SK-N-DZ (cell line): Measurements from ENCODE around the gene CELF5.
A peak's percentile ranks its signal among the peaks of the same experiment; 100 is the strongest.
"Not testable (repeated sequence)": the region's sequence is repeated elsewhere in the genome, so short reads cannot be mapped to it uniquely, and the experiment has no call there.

Experiments used
- DNase-seq: peaks from one replicate; pipeline ENCODE4 v3.0.0-alpha.2; 2015; ENCODE audit warnings: low spot score

The CELF5 gene

DNA sequence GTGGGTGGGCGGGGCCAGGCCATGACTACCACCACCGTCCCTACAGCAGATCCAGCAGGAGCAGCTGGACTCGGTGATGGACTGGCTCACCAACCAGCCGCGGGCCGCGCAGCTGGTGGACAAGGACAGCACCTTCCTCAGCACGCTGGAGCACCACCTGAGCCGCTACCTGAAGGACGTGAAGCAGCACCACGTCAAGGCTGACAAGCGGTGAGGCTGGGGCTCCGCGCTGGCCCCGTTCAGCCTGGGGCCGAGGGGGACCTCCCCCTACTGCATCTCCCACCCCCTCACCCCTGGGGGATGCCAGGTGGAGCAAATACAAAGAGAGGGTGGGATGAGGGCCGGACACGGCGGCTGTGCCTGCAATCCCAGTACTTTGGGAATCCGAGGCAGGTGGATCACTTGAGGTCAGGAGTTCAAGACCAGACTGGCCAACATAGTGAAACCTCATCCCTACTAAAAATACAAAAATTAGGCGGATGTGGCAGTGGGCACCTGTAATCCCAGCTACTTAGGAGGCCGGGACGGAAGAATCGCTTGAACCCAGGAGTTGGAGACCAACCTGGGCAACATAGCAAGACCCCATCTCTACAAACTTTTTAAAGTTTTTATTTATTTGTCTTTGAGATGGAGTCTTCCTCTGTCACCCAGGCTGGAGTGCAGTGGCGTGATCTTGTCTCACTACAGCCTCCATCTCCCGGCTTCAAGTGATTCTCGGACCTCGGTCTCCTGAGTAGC lies 18.1 kb upstream of the CELF5 start:
- DNase-seq = no peak

DNA sequence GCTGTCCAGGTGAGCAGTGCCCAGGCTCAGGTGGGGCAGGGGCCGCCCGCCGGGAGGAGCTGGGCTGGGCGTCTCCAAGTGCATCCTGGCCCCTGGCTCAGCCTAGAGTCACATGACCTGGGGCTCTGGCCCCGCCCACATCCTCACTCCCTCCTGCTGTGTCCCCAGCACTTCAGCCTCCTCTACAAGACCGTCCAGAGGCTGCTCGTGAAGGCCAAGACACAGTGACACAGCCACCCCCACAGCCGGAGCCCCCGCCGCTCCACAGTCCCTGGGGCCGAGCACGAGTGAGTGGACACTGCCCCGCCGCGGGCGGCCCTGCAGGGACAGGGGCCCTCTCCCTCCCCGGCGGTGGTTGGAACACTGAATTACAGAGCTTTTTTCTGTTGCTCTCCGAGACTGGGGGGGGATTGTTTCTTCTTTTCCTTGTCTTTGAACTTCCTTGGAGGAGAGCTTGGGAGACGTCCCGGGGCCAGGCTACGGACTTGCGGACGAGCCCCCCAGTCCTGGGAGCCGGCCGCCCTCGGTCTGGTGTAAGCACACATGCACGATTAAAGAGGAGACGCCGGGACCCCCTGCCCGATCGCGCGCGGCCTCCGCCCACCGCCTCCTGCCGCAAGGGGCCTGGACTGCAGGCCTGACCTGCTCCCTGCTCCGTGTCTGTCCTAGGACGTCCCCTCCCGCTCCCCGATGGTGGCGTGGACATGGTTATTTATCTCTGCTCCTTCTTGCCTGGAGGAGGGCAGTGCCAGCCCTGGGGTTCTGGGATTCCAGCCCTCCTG lies 16.8 kb upstream of the CELF5 start:
- DNase-seq = no peak

DNA sequence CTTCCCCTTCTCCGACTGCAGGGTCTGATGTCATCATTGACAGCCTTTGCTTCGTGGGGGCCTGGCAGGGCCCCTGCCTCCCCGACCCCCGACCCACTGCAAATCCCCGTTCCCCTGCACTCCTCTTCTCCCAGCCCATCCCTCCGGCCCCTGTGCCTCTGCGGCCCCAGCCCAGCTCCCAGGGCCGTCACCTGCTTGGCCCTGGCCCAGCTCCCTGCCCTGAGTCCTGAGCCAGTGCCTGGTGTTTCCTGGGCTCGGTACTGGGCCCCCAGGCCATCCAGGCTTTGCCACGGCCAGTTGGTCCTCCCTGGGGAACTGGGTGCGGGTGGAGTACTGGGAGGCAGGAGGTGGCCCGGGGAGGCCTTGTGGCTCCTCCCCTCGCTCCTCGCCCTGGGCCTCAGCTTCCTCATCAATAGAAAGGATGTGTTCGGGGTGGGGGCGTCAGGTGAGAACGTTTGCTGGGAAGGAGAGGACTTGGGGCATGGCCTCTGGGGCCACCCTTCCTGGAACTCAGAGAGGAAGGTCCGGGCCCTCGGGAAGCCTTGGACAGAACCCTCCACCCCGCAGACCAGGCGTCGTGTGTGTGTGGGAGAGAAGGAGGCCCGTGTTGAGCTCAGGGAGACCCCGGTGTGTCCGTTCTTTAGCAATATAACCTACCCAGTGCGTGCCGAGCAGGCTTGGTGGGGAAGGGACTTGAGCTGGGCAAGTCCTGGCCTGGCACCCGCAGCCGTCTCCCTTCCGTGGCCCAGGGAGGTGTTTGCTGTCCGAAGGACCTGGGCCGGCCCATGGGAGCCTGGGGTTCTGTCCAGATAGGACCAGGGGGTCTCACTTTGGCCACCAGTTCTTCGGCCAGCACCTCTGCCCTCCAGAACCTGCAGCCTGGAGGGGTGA lies 15.9 kb upstream of the CELF5 start:
- no peak for DNase-seq

DNA sequence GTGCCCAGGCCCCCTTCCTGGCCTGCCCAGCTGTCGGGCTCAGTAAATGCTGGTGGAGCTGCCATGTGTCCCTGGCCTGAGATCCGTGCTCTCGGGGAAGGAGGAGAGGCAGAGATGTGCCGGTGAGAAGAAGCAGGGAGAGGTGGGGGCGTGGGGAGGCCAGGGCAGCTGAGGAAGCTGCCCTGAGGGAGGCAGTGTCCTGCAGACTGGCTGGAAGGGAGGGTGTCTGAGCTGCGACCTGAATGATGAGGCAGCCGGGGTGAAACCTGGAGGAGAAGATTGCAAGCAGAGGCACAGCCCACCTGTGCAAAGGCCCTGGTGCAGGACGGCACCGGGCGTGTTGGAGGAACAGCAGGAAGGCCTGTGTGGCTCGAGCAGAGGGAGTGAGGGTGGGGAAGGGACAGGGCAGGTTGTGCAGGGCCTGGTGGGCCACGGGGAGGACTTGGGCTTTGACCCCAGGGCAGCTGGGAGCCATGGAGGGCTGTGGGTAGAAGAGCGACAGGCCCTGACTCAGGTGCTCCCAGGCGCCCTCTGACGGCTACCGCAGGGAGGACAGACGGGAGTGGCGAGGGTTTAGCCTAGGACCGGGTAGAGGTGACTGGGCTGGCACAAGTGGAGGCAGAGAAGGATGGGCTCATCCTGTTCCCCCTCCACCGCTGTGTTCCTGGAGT lies 14.0 kb upstream of the CELF5 start:
- DNase-seq = peak; percentile 56

DNA sequence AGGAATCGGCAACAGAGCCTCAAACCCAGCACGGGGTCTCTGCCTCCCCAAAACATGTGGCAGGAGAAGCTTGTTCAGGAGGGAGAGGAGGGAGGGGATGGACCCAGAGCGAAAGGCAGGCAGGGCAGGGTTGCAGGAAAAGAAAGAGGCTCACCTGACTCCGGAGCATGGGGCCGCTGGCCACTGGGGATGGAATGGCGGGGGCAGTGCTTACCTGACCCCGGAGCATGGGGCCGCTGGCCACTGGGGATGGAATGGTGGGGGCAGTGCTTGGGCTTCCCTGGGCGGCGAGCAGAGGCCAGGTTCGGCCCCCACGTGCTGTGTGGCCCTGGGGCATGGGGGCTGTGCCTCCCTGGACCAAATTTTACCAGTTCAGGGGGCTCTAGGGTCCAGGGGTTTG lies 13.3 kb upstream of the CELF5 start:
- DNase-seq = no peak

DNA sequence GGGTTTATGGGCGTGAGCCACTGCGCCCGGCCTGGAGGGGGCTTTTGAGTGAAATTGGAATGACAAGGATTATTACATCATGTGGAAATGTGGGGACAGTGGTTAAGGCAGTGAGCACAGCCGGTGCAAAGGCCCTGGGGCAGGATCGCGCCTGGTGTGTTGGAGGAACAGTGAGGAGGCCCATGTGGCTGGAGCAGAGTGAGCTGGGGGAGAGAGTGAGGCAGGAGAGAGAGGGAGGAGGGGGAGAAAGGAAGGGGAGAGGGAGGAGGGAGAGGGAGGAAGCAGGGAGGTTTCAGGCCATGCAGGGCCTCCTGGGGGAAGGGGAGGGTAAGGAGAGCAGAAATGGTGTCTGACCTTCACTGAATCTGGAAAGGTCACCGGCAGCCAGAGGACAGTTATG lies 11.3 kb upstream of the CELF5 start:
- DNase-seq = no peak

DNA sequence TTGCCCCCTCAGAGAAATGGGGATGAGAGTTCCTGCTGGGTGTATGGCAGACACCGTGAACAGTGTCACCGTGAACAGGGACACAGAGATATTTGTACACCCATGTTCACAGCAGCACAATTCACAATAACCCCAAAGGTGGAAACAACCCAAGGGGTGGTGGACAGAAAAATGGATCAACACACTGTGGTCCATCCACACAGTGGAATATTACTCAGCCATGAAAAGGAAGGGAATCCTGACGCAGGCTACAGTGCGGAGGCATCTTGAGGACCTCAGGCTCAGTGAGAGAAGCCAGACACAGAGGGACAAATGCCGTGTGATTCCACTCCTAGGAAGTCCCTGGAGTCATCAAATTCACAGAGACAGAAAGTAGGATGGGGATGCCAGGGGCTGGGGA lies 7.6 kb upstream of the CELF5 start:
- no peak for DNase-seq

DNA sequence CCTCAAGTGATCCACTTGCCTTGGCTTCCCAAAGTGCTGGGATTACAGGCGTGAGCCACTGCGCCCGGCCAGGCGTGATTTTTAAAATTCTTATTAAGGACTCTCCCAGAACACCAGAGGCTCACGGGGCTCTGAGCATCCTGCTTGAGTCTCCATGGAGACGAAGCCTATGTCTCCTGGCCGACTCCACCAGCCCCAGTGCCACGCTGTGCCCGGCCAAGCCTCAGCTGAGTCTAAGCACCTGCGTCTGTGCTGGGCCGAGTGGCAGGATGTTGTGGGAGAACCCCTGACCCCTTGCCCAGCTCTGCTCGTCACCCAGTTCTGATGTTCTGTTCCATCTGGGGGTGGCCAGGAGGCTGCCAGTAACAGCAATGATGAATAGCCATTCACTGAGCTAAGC lies 3.9 kb upstream of the CELF5 start:
- DNase-seq = no peak

DNA sequence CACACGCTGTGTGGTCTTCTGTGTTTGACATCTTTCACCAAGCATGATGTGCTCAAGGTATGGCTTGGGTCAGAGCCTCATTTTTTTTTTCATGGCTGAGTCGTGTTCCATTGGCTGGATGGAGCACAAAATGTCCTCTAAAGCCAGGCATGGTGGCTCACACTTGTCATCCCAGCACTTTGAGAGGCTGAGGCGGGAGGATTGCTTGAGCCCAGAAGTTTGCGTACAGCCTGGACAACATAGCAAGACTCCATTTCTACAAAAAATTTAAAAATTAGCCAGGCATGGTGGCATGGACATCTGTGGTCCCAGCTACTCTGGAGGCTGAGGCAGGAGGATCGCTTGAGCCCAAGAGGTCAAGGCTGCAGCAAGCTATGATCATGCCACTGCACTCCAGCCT lies 2.9 kb upstream of the CELF5 start:
- DNase-seq = not testable (repeated sequence)

DNA sequence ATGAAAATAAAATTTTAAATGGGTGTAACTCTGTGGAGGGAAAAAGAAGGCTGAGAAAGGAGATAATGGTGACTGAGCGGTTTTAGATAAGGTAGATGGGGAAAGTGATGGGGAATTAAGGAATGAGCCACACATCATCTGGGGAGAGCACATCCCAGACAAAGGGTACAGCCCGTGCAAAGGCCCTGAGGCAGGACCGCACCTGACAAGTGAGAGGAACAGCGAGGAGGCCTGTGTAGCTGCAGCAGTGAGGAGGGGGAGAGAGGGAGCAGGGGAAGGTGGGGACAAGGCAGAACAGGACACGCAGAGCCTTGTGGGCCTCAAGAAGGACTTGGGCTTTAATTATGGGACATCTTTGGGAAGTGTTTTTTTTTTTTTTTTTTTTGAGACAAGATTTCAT lies 1.8 kb upstream of the CELF5 start:
- no peak for DNase-seq

DNA sequence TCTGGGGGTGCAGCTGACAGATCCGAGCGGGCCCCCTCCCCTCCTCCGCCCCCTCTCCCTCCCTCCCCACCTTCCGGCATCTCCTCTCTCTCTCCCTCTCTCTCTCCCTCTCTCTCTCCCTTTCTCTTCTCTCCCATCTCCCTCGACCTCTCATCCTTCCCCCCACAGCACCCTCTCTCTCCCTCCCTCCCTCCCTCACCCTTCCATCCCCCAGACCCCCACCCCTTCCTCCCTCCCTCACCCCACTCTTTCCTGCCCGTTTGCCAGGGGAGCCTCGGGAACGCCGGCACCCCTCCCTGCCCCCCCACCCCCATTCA lies 666 bp downstream of the CELF5 start:
- no peak for DNase-seq

DNA sequence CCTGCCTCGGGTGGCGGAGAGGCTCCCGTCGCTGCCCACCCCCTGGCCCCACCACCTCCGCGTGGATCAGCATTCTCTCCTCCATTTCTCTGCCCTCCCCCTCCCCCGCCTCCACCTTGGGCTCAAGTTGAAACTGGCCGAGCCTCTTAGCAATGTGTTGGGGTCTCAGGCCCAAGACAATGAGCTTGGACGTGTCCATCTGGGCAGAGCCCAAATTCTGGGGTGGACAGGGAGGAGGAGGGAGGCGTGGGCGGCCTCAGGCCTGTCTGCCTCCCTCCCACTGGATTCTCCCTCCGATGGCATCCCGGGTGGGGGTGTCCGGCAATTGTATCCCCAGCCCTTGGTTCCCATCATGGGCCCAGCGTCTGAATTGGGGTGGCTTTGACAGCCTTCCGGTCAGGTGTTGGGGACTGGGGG lies 1.2 kb downstream of the CELF5 start:
- DNase-seq = no peak

DNA sequence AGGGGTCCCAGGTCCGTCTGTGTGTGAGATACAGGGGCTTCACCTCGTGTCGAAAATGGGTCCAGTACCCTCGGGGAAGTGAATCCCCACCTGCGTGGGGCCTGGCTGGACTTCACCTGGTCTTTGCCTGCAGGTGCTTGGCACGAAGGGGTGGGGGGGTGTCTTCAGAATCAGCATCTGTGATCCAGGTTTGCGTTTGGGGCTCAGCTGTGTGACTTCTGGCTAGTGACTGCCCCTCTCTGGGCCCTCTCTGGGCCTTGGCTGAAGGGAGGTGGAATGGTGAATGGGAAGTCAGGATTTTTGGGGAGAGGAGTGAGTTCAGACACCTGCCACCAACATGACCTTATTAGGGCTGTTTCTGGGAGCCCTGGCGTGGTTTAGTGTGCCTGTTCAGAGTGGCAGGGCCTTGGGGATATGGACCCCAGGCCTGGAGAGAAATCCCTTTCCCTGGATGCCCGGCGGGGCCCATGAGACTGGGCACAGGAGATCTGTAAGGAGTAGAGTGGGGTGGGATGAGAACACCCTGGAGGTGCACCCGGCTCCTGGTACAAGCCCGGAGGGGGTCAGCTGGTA lies 2.7 kb downstream of the CELF5 start:
- DNase-seq = no peak

DNA sequence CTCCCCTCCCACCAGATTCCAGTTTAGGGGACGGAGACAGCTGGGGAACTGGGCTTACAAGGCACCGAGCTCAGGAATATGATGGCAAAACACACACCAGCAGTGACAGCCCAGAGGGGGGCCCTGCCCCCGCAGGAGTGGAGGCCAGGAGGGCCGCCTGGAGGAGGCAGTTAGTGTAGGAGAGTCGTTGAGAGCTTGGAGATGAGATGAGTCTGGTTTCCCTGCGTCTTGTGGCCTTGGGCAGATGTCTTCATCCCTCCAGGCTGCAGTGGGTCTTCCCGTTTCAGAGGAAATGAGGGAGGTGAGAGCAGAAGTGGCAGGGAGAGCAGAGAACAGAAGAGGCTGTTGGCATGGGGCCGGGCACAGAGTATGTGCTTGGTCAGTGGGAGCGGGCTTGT lies 4.9 kb downstream of the CELF5 start:
- DNase-seq = no peak

DNA sequence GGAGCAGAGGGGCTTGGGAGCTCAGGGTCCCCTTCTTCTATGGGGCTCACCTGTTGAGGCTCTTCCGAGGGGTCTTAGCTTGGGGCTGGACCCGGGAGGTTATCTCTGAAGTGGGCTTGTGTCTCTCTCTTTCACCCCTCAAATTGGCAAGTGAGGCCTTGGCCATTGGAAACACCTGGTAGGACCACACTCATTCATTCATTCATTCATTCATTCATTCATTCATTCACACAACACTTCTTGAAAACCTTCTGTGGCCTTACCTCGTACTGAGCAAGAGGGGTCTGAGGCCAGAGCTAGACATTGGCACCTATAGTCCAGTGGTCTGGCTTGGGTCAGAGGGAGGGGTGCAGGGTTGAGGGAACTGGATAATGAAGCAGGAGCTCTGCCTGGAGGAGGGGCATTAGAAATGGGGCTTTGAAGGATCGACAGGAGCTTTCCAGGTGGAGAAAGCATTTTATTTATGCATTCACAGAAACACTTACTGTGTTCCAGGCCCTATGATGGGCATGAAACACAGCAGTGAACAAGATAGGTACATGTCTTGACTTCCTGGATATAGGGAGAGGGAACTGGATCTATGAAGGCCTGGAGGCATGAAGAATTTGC lies 5.5 kb downstream of the CELF5 start:
- no peak for DNase-seq

DNA sequence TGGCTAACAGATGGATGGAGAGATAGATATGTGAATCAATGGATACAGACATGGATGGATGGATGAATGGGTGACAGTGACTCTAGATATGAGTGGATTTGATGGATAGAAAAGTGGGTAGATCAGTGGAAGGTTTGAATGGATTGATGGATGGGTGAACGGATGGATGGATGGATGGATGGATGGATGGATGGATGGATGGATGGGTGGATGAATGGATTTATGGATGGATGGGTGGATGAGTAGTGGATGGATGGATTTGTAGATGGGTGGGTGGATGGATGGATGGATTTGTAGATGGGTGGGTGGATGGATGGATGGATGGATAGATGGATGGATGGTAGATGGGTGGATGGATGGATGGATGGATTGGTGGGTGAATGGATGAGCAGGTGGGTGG lies 6.8 kb downstream of the CELF5 start:
- DNase-seq = no peak

DNA sequence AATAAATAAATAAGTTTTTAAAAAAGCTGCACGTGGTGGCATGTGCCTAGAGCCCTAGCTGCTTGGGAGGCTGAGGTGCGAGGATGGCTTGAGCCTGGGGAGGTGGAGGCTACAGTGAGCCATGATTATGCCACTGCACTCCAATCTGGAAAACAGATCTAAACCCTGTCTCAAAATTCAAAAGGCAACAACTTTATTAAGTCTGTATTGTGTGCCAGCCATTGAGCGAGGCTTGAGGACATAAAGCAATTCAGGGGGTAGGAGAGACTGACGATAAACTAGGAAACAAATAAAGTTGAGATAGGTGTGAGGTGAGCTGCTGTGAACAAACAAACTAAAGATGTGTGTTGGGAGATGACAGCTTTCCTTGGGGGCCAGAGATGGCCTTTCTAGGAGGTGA lies 8.7 kb downstream of the CELF5 start:
- DNase-seq = no peak

DNA sequence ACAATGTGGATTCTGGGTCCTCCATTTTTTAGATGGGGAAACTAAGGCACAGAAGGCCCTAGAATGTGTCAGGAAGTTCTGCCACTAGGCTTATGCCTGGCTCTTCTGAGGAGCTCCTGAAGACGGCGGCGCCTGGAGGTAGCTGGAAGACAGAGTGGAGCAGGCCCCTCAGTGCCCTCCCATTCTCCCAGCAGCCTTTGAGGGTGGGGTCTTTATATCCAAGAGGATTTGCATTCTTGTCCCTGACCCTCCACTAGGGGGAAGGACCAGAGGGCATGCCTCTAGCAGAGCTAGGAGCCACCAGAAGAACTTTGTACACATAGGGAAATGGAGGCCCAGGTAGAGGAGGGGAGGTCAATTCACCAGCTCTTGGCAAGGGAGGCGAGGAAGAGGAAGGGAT lies 9.4 kb downstream of the CELF5 start:
- no peak for DNase-seq

DNA sequence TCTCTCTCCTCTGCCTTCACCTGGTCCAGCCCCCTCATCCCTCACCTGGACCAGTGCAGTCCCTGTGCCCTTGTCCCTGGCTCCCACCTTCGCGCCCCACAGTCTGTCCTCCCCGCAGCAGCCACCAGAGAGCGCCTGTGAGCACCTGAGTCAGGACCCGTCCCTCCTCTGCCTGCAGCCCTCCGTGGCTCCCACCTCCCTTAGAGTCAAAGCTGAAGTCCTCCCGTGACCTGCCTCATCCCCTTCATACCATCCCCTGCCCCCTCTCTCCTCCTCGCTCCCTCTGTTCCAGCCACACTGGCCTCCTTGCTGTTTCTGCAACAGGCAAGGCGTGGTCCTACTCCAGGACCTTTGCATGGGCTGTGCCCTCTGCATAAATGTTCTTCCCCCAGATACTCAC lies 10.3 kb downstream of the CELF5 start:
- no peak for DNase-seq

DNA sequence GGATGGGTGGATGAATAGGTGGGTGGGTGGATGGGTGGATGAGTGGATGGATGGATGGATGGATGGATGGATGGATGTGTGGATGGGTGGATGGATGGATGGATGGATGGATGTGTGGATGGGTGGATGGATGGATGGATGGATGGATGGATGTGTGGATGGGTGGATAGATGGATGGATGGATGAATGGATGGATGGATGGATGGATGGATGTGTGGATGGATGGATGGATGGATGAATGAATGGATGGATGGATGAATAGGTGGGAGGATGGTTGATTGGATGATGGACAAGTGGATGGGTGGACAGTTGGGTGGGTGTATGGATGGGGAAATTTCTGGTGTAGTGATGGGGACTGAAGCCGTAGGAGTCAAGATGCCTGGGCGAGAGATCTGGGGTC lies 11.1 kb downstream of the CELF5 start:
- DNase-seq = not testable (repeated sequence)

DNA sequence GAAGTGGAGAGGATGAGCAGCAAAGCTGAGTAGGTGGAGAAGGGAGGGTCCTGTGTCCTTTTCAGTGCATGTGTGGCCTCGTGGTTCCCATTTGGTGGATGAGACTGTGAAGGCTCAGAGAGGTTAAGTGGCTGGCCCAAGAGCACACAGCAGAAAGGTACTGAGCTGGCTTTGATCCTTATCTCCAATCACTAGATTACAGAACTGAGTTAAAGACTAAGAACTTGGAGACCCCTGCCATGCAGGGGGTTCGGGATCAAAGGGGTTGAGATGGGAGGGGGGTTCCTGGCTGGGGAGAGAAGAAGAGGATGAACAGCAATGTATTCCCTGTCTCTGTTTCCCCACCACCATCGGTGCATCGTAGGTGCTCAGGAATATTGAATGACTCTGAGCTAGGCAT lies 11.8 kb downstream of the CELF5 start:
- DNase-seq = no peak
